ENCODE results near the gene RNF223. TPM values are rescaled to one million over a fixed set of nuclear protein-coding genes. Genes with fewer than 3 reads are reported as not detected.
A peak's percentile ranks its signal among the peaks of the same experiment; 100 is the strongest.

The RNF223 gene
- total RNA-seq, 1 donor from 2014 or later = not detected

DNA sequence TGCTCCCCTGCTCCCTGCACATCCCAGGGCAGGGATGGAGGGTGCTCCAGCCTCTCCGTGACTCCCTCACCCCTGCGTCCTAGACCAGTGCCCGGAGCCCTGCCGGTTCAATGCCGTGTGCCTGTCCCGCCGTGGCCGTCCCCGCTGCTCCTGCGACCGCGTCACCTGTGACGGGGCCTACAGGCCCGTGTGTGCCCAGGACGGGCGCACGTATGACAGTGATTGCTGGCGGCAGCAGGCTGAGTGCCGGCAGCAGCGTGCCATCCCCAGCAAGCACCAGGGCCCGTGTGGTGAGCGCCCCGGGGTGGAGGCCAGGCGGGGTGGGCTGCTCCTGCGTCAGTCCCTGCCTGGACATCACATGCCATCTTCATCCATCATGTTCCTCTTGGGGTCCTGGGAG, 32.2 kb downstream of the RNF223 start:
- Mint-ChIP-seq H3K4me1 (peaks cover 25% of the 10 kb centered on the region), H3K4me3 (no peak overlapping the region), H3K27ac (no peak overlapping the region), H3K36me3 (ENCODE audit: low read depth) (no peaks in the 10 kb centered on the region), H3K27me3 (peaks cover 9% of the 10 kb centered on the region), H3K9me3 (no peaks in the 10 kb centered on the region)
- CTCF ChIA-PET = no interaction called here
- POLR2A ChIA-PET = interaction anchor here (6.4 kb wide), 1 partner anchor 19 kb away, joined by 99 read pairs; no protein-coding TSS in a partner anchor
- no peak for DNase-seq
- no peak for ATAC-seq (ENCODE audit: low read depth)
- TF ChIP-seq CTCF (IDR thresholded peaks at IDR 0.05) = no peak
- intact Hi-C loops (cut with micrococcal nuclease) = no loop called here

GRCh38 chr1:1041092-1041523, 33.0 kb downstream of the RNF223 start:
- Mint-ChIP-seq H3K4me3 (no peak overlapping the region), H3K27ac (no peak overlapping the region), H3K9me3 (no peaks in the 10 kb centered on the region), H3K36me3 (ENCODE audit: low read depth) (no peaks in the 10 kb centered on the region), H3K4me1 (peaks cover 25% of the 10 kb centered on the region), H3K27me3 (peaks cover 9% of the 10 kb centered on the region)
- CTCF ChIA-PET = interaction anchor here (1.2 to 1.3 kb wide), 3 partner anchors 22 to 209 kb away, joined by 3 to 4 read pairs (median 4); no protein-coding TSS in a partner anchor
- TF ChIP-seq CTCF (IDR thresholded peaks at IDR 0.05) = no peak
- DNase-seq (no peak), ATAC-seq (ENCODE audit: low read depth) (no peak)
- intact Hi-C loops (cut with micrococcal nuclease) = no loop called here
- POLR2A ChIA-PET = interaction anchor here (0.8 to 6.4 kb wide), 4 partner anchors 14 to 27 kb away, joined by 3 to 99 read pairs (median 3); partner anchors contain the start of gene ISG15

DNA sequence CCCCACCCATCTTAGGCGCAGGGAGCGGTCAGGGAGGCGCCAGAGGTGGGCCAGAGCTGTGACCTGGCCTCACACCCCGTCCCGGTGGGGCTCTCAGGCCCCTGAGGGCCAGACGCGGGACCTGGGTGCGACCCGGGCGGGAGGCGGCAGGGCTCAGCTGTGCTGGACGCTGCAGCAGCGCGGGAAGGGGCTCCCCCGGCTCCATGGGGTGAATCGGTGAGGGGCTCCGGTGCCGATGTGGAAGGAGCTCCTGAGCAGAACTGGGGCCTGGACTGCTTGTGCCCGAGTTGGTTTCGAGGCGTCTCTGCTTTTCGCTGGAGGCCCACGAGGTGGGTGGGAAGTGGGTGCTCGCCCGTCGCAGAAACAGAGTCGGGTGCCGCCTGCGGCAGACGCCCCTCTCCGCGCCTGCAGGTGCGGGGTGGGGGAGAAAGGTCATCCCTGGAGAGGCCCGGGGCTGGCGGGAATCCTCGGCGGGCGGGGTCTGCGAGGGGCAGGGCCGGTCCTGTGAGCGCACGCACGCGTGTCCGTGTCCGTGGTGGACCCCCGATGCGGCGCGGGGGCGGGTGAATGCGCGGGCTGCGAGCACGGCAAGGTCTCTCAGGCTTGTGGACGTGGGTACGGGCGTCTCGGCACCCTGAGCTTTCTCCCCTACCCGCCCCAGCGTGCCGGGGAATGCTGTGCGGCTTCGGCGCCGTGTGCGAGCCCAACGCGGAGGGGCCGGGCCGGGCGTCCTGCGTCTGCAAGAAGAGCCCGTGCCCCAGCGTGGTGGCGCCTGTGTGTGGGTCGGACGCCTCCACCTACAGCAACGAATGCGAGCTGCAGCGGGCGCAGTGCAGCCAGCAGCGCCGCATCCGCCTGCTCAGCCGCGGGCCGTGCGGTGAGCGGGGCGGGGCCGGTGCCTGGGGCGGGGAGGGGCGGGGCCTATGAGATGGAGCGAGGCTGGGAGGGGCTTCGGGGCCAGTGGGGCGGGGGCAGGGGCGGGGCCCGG, 33.8 kb downstream of the RNF223 start:
- DNase-seq = peak; percentile 58
- CTCF ChIA-PET = interaction anchor here (0.8 to 1.3 kb wide), 6 partner anchors 19 to 251 kb away, joined by 3 to 6 read pairs (median 4); no protein-coding TSS in a partner anchor
- Mint-ChIP-seq H3K9me3 (no peaks in the 10 kb centered on the region), H3K4me3 (peak overlapping the region; percentile 71), H3K27ac (peak overlapping the region; percentile 18), H3K27me3 (peaks cover 9% of the 10 kb centered on the region), H3K4me1 (peaks cover 28% of the 10 kb centered on the region), H3K36me3 (ENCODE audit: low read depth) (no peaks in the 10 kb centered on the region)
- peak; percentile 77 for ATAC-seq (ENCODE audit: low read depth)
- intact Hi-C loops (cut with micrococcal nuclease) = loop anchor here (1.0 kb wide), 2 partner anchors 19 to 24 kb away; no protein-coding TSS in a partner anchor
- TF ChIP-seq CTCF (IDR thresholded peaks at IDR 0.05) = no peak
- POLR2A ChIA-PET = interaction anchor here (0.6 to 6.4 kb wide), 10 partner anchors 15 to 308 kb away, joined by 3 to 99 read pairs (median 3); partner anchors contain the start of gene ISG15

DNA sequence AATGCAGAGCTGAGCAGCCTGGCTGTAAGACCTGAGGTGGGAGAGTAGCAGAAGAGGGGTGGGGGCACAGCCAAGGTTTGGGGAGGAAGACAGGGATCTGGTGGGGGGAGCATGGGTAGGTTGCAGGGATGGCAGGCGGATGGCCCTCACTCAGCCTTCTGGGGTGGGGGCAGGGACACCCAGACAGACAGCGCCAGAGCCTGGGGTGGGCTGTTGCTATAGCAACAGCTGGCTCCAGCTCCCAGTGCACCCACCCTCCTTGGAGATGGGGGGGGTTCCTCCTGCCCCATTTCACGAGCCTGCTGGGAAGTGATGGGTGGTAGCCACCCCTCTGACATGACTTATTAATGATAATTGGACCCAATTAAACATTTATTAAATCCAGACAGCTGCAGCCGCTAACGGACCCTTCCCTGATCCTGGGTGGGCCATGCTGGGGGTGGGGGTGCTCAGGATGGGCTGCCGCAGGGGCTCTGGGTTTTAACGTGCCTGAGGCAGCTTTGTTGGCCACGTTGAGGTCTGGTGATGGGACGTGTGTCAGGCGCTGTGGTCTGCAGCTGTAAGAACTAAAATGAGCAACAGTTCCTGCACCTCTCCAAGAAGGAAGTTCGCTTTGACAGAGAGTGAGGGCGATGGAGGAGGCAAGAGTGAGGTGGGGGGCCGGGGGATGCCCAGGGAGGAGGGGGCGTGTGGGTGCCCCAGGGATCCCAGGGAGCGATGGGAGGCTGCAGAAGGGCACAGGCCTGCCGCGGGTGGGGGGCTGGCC, 34.8 kb downstream of the RNF223 start:
- Mint-ChIP-seq H3K27me3 (peaks cover 9% of the 10 kb centered on the region), H3K9me3 (no peaks in the 10 kb centered on the region), H3K4me1 (peaks cover 28% of the 10 kb centered on the region), H3K4me3 (peak overlapping the region; percentile 71), H3K27ac (no peak overlapping the region), H3K36me3 (ENCODE audit: low read depth) (no peaks in the 10 kb centered on the region)
- TF ChIP-seq CTCF (IDR thresholded peaks at IDR 0.05) = no peak
- ChIA-PET CTCF (interaction anchor here (0.8 to 2.3 kb wide), 5 partner anchors 20 to 252 kb away, joined by 3 to 15 read pairs (median 4); no protein-coding TSS in a partner anchor), POLR2A (interaction anchor here (0.7 to 6.4 kb wide), 11 partner anchors 11 to 850 kb away, joined by 3 to 99 read pairs (median 4); partner anchors contain the start of gene ISG15)
- no peak for ATAC-seq (ENCODE audit: low read depth)
- intact Hi-C loops (cut with micrococcal nuclease) = loop anchor here (1.0 kb wide), 1 partner anchor 11 kb away; no protein-coding TSS in a partner anchor
- DNase-seq = no peak

Data from activated B cell treated with CpG ODN at 0.5 μM for 24 hours (primary cell).